HepG2 (cell line): Measurements from ENCODE around the gene ZFYVE28. TPM values are rescaled to one million over a fixed set of nuclear protein-coding genes. Genes with fewer than 3 reads are reported as not detected.
A peak's percentile ranks its signal among the peaks of the same experiment; 100 is the strongest.

Experiments
- ATAC-seq: fragments of 200-7000 bp; cut with Tn5 transposase; 3 replicates; pipeline ENCODE4 v1.9.1; 2020; ENCODE audit warnings: mild to moderate bottlenecking, moderate library complexity
- BruUV-seq: library from RNA; stranded (reverse); fragments of 400-500 nt; replicated peaks from 2 replicates; lab custom pipeline; 2021; lab: Mats Ljungman, UMichigan
- CTCF ChIA-PET: fragments of 300-600 bp; formaldehyde crosslinking; extraction: SDS; loops from one replicate; lab custom pipeline; 2021; ENCODE audit warnings: low total read pairs, inconsistent platforms, low intra/inter-chr PET ratio; lab: Yijun Ruan, JAX
- POLR2A ChIA-PET: fragments of 350-600 bp; sonication (Branson Sonifier 250); formaldehyde crosslinking; loops from one replicate; lab custom pipeline; 2020; ENCODE audit warnings: antibody characterized with exemption, inconsistent platforms; lab: Yijun Ruan, JAX
- DNase-seq: peaks from one replicate; pipeline ENCODE4 v3.0.0-alpha.2; 2015; ENCODE audit warnings: low spot score
- FAIRE-seq: peaks from 3 replicates; lab custom pipeline; 2011; peaks lifted over from hg19 to GRCh38; lab: Jason Lieb, UNC
- H2AFZ ChIP-seq: one replicate; pipeline ENCODE4 v1.6.1; 2011; ENCODE audit warnings: low read length, inconsistent platforms
- H3K27ac ChIP-seq: fragments of 300-600 bp; 3 replicates; pipeline ENCODE4 v1.8.0; 2011; ENCODE audit warnings: mixed run types, mild to moderate bottlenecking, mixed read lengths, low read length, inconsistent platforms; ENCODE audit not compliant: insufficient read depth; ENCODE audit errors: extremely low read length
- H3K27me3 ChIP-seq, 2 experiments: fragments of 200-600 bp in 1 of 2; 2 replicates in 1 of 2; 3 replicates in 1 of 2; pipeline versions ENCODE4 v1.6.0 to v1.8.0; 2011; ENCODE audit warnings: low read length in 2 of 2, mild to moderate bottlenecking in 2 of 2, moderate library complexity in 2 of 2, inconsistent platforms in 1 of 2; ENCODE audit not compliant: insufficient read depth in 2 of 2, control insufficient read depth in 1 of 2
- H3K36me3 ChIP-seq, 2 experiments: fragments of 200-600 bp in 1 of 2; replicated peaks in 1 of 2; 2 replicates in 1 of 2; 3 replicates in 1 of 2; pipeline versions ENCODE4 v1.5.1 to v1.8.0; 2011; ENCODE audit warnings: low read length in 2 of 2, inconsistent platforms in 1 of 2; ENCODE audit not compliant: insufficient read depth in 2 of 2, control insufficient read depth in 1 of 2
- H3K4me1 ChIP-seq: 2 replicates; pipeline ENCODE4 v1.5.1; 2012; ENCODE audit warnings: low read length, inconsistent platforms; ENCODE audit not compliant: insufficient read depth
- H3K4me2 ChIP-seq: 2 replicates; pipeline ENCODE4 v1.6.0; 2011; ENCODE audit warnings: low read depth, low read length, inconsistent platforms
- H3K4me3 ChIP-seq, 3 experiments: fragments of 200-600 bp in 1 of 3; sonication (generic), shearing (Covaris generic) in 1 of 3; replicated peaks in 1 of 3; 2 replicates each; pipeline ENCODE4 v1.5.1; 2011 to 2016; ENCODE audit warnings: low read length in 3 of 3, inconsistent platforms in 2 of 3, low read depth in 2 of 3, mild to moderate bottlenecking in 2 of 3, control low read depth in 1 of 3, mixed read lengths in 1 of 3; ENCODE audit not compliant: insufficient read depth in 1 of 3
- H3K79me2 ChIP-seq: one replicate; pipeline ENCODE4 v1.6.1; 2011; ENCODE audit warnings: low read length, inconsistent platforms; ENCODE audit not compliant: insufficient read depth
- H3K9ac ChIP-seq: 2 replicates; pipeline ENCODE4 v1.6.0; 2011; ENCODE audit warnings: mild to moderate bottlenecking, low read depth, low read length, inconsistent platforms; ENCODE audit not compliant: insufficient read depth
- H3K9me3 ChIP-seq: 2 replicates; pipeline ENCODE4 v1.5.1; 2012; ENCODE audit warnings: mild to moderate bottlenecking, low read length
- H4K20me1 ChIP-seq: 2 replicates; pipeline ENCODE4 v1.6.0; 2011; ENCODE audit warnings: inconsistent platforms, mild to moderate bottlenecking, low read length, moderate library complexity; ENCODE audit not compliant: insufficient read depth
- ATF7-NPFF ChIP-seq: sonication (generic); formaldehyde crosslinking; IDR thresholded peaks from 2 replicates; pipeline ENCODE4 v1.8.1; 2023; ENCODE audit warnings: mild to moderate bottlenecking, low read depth, missing genetic modification reagents, moderate library complexity
- CREB1 ChIP-seq, 2 experiments: fragments of 450-650 bp in 1 of 2; IDR thresholded peaks; 2 replicates each; pipeline ENCODE4 v1.6.1; 2016 to 2017; ENCODE audit warnings: control low read depth in 1 of 2, mild to moderate bottlenecking in 1 of 2, missing compliant biosample characterization in 1 of 2, missing genetic modification characterization in 1 of 2
- EP300 ChIP-seq, 3 experiments: sonication (generic) in 1 of 3; formaldehyde crosslinking in 1 of 3; IDR thresholded peaks; 2 replicates each; pipeline versions ENCODE4 v1.5.1 to v1.6.1; 2011 to 2020; ENCODE audit warnings: low read depth in 2 of 3, low read length in 2 of 3, borderline replicate concordance in 1 of 3, improper control_type of control experiment in 1 of 3, mild to moderate bottlenecking in 1 of 3, missing genetic modification reagents in 1 of 3, moderate library complexity in 1 of 3
- FOXO1 ChIP-seq: sonication (generic); formaldehyde crosslinking; IDR thresholded peaks from 2 replicates; pipeline ENCODE4 v1.4.0; 2020; ENCODE audit warnings: missing genetic modification reagents
- GFI1 ChIP-seq: sonication (generic); formaldehyde crosslinking; IDR thresholded peaks from 2 replicates; pipeline ENCODE4 v1.5.0; 2020; ENCODE audit warnings: missing genetic modification reagents, mild to moderate bottlenecking, borderline replicate concordance
- HDAC1 ChIP-seq: sonication (generic); formaldehyde crosslinking; IDR thresholded peaks from 2 replicates; pipeline ENCODE4 v1.5.1; 2020; ENCODE audit warnings: mild to moderate bottlenecking, missing genetic modification reagents
- POLR2AphosphoS5 ChIP-seq: IDR thresholded peaks from 2 replicates; pipeline ENCODE4 v1.6.1; 2012; ENCODE audit warnings: low read depth, low read length
- PPARG ChIP-seq: conservative IDR thresholded peaks from 2 replicates; pipeline ENCODE4 v1.6.1; 2016; ENCODE audit warnings: missing biosample characterization, missing genetic modification reagents
- RFXANK ChIP-seq: IDR thresholded peaks from 2 replicates; pipeline ENCODE4 v1.6.1; 2016
- ZNF121 ChIP-seq: sonication (generic); formaldehyde crosslinking; IDR thresholded peaks from 2 replicates; pipeline ENCODE4 v1.5.0; 2020; ENCODE audit warnings: mild to moderate bottlenecking, missing genetic modification reagents
- ZNF253 ChIP-seq: sonication (generic); formaldehyde crosslinking; IDR thresholded peaks from 2 replicates; pipeline ENCODE4 v1.8.0; 2022; ENCODE audit warnings: mild to moderate bottlenecking, missing genetic modification reagents, borderline replicate concordance
- ZNF274 ChIP-seq: sonication (generic); formaldehyde crosslinking; IDR thresholded peaks from 2 replicates; pipeline ENCODE4 v1.5.1; 2020; ENCODE audit warnings: mild to moderate bottlenecking, missing genetic modification reagents
- ZNF605 ChIP-seq: sonication (generic); formaldehyde crosslinking; IDR thresholded peaks from 2 replicates; pipeline ENCODE4 v1.8.0; 2022; ENCODE audit warnings: mild to moderate bottlenecking, missing genetic modification reagents
- ZNF816 ChIP-seq: sonication (generic); formaldehyde crosslinking; IDR thresholded peaks from 2 replicates; pipeline ENCODE4 v1.8.0; 2022; ENCODE audit warnings: missing genetic modification reagents, mild to moderate bottlenecking, borderline replicate concordance
- ZSCAN5A ChIP-seq: sonication (generic); formaldehyde crosslinking; IDR thresholded peaks from 2 replicates; pipeline ENCODE4 v1.8.0; 2022; ENCODE audit warnings: mild to moderate bottlenecking, missing genetic modification reagents, borderline replicate concordance
- WGBS: methylation state at CpG from one replicate; pipeline ENCODE4 v1.1.6; 2017; ENCODE audit warnings: low lambda C conversion rate; 5-methylcytosine and 5-hydroxymethylcytosine counted together
- in situ Hi-C: cut with HindIII; loops from 2 replicates; pipeline ENCODE4 v1.10.0; 2017; ENCODE audit warnings: low pct_unique_long_range_greater_than_20kb; ENCODE audit not compliant: extremely low pct_ligation_motif_present
- intact Hi-C: fragments of 100-400 bp; cut with micrococcal nuclease; formaldehyde crosslinking; loops from one replicate; pipeline ENCODE4 v1.10.0; 2022; ENCODE audit not compliant: unreplicated experiment
- polyA plus RNA-seq, 8 experiments: library from polyadenylated mRNA; depleted of rRNA in 3 of 8; stranded (reverse) in 7 of 8; unstranded in 1 of 8; fragments of >200 nt; fragmentation: Illumina TruSeq in 4 of 8; extraction: Trizol in 4 of 8; gene quantifications; 2 replicates each; pipeline versions ENCODE4 v1.2.1 to v1.2.3, GENCODE V29; 2011 to 2016; ENCODE audit warnings: low read depth in 4 of 8, missing spikeins in 1 of 8, mixed read lengths in 1 of 8; ENCODE audit not compliant: insufficient read depth in 1 of 8
- total RNA-seq, 5 experiments: library from RNA; depleted of rRNA; stranded (reverse); fragments of >200 nt; fragmentation: Illumina TruSeq; extraction: Trizol; gene quantifications; 2 replicates each; pipeline ENCODE4 v1.2.3, GENCODE V29; 2016; ENCODE audit warnings: low read depth in 1 of 5

Gene ZFYVE28
- total and polyA plus RNA-seq, 2 of the 13 experiments (the other 11 are each of a cell fraction or from before 2014, with no cell fraction given) = 0.12 to 0.22 TPM

DNA sequence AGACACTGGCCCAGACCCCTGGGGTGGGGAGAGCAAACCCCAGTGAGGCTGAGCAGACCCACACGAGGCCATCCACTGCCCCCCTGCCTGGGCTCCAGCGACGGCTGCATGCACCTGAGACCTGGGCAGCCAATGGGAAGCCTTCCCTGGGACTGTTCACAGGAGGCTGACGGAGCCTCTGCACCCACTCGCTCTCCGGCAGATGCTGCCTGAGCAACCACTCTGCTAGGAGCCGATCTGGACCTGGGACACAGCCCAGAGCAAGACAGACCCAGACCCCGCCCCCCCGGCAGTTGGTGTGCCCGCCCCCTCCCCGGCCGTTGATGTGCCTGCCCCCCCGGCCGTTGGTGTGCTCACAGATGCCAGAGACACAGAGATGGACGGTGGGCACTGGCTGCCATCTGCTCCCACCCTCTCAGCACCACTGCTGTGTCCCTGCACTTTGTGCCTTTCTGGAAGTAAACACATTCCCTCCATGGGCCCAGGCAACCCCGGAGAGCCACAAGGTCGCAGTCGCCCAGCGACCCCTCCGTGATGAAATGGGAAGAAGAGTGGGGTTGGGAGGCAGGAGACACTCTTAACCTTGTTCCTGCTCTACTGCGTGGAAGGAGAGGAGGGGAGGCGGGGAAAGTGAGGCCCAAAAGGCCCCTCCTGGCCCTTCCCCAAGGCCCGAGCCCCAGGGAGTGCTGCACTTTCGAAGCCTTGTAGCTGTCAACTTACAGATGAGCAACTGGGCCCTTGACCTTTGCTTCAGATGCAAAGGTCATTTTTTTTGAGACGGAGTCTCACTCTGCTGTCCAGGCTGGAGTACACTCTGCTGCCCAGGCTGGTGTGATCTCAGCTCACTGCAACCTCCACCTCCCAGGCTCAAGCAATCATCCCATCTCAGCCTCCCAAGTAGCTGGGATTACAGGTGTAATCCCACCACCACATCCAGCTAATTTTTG lies 62.0 kb downstream of the ZFYVE28 start:
- H2AFZ ChIP-seq = no peak overlapping the region
- ChIA-PET POLR2A (no interaction called here), CTCF (no interaction called here)
- H3K4me1 ChIP-seq = peaks cover 13% of the 10 kb centered on the region
- no peaks in the 10 kb centered on the region for H4K20me1 ChIP-seq
- peak overlapping the region; percentile 36; the same call in 1 of the 2 replicates for H3K4me2 ChIP-seq
- TF ChIP-seq FOXO1 = peak; percentile 13; the same call in 1 of the 2 replicates
- TF ChIP-seq GFI1 (CRISPR knock-in tag) = no peak
- TF ChIP-seq HDAC1 (CRISPR knock-in tag) = 0 out of 2 replicates have a peak, but pooled peaks have one; percentile 21
- TF ChIP-seq ZNF121 (CRISPR knock-in tag) = peak; percentile 63; the same call in 1 of the 2 replicates
- TF ChIP-seq PPARG = no peak
- no peak for TF ChIP-seq ZNF253
- no peak for TF ChIP-seq ZNF816
- TF ChIP-seq RFXANK (CRISPR knock-in tag) = no peak
- in situ Hi-C loops (no loop called here), intact Hi-C loops (no loop called here)
- H3K4me3 ChIP-seq = no peak overlapping the region
- BruUV-seq = no TSS peak
- ATAC-seq = peak; percentile 38; the same call in 2 of the 3 replicates
- H3K79me2 ChIP-seq = no peaks in the 10 kb centered on the region
- H3K9me3 ChIP-seq = no peaks in the 10 kb centered on the region
- H3K9ac ChIP-seq = no peak overlapping the region
- no peaks in the 10 kb centered on the region for H3K36me3 ChIP-seq
- 32% methylated on average over 11 of the region's 25 CpGs for WGBS
- no peak overlapping the region for H3K27ac ChIP-seq
- no peak for FAIRE-seq
- peaks cover 4 to 41% of the 10 kb centered on the region in 2 experiments for H3K27me3 ChIP-seq
- no peak for DNase-seq

DNA sequence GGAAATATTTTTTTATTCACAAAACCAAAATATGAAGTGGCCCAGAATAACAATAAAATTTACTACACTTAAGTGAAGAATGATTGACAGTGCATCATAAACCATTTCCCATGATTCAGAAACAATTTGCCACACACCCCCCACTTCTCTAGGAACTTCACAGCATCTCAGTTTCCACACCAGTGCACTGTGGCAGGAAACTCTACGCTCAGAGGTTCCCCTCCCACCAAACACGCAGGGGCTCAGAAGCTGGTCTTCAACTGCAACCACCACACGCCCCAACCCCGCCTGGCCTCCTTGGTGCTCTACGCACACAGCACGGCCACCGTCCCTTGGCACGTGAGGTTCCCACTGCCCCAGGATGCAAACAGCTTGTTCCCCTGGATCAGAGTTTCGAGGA lies 63.7 kb downstream of the ZFYVE28 start:
- in situ Hi-C loops (no loop called here), intact Hi-C loops (no loop called here)
- FAIRE-seq (no peak), ATAC-seq (no peak), DNase-seq (no peak)
- Histone ChIP-seq H4K20me1 (no peaks in the 10 kb centered on the region), H3K4me1 (peaks cover 9% of the 10 kb centered on the region), H3K36me3 (no peaks in the 10 kb centered on the region), H3K4me2 (no peak overlapping the region), H3K79me2 (no peaks in the 10 kb centered on the region), H3K4me3 (no peak overlapping the region), H3K27ac (no peak overlapping the region), H3K9me3 (no peaks in the 10 kb centered on the region), H2AFZ (no peak overlapping the region), H3K9ac (no peak overlapping the region), H3K27me3 (peaks cover 2 to 36% of the 10 kb centered on the region in 2 experiments; a peak in 4 of 5 replicates)
- ChIA-PET CTCF (interaction anchor here (0.9 kb wide), 1 partner anchor 134 kb away, joined by 3 read pairs; no protein-coding TSS in a partner anchor), POLR2A (no interaction called here)
- WGBS = 56% methylated on average over 5 of the region's 9 CpGs
- no TSS peak for BruUV-seq
- TF ChIP-seq ZSCAN5A (CRISPR knock-in tag) (no peak), ZNF605 (no peak), EP300 (IDR thresholded peaks at IDR 0.05; ENCODE audit: low read depth in 2 of 2, low read length in 2 of 2) (no peak), EP300 (CRISPR knock-in tag; IDR thresholded peaks at IDR 0.05; ENCODE audit: borderline replicate concordance) (no peak), ZNF274 (no peak), ATF7-NPFF (CRISPR knock-in tag) (no peak), POLR2AphosphoS5 (no peak), CREB1 (IDR thresholded peaks at IDR 0.05) (no peak), CREB1 (CRISPR knock-in tag; IDR thresholded peaks at IDR 0.05) (no peak)
